NK-92 (cell line): Measurements from ENCODE around the gene KRTAP9-7.
"Not testable (repeated sequence)": the region's sequence is repeated elsewhere in the genome, so short reads cannot be mapped to it uniquely, and the experiment has no call there.

Source experiments
- DNase-seq: peaks from one replicate; lab custom pipeline; 2025; ENCODE audit not compliant: unreplicated experiment; lab: John Stamatoyannopoulos, UW

KRTAP9-7 gene

GRCh38 chr17:41271323-41271722 is 4.2 kb upstream of the KRTAP9-7 start:
- DNase-seq, result not testable (repeated sequence)

GRCh38 chr17:41271858-41272257 is 3.6 kb upstream of the KRTAP9-7 start:
- DNase-seq, result no peak

- no peak for DNase-seq
These were observed 2.9 kb downstream of the KRTAP9-7 start for GRCh38 chr17:41278176-41278955.

- no peak for DNase-seq
These were observed 8.5 kb downstream of the KRTAP9-7 start for GRCh38 chr17:41284043-41284442.

GRCh38 chr17:41284546-41284945 is 9.0 kb downstream of the KRTAP9-7 start:
- no peak for DNase-seq

GRCh38 chr17:41287050-41287449 is 11.6 kb downstream of the KRTAP9-7 start:
- DNase-seq, result no peak

GRCh38 chr17:41294016-41294415 is 18.5 kb downstream of the KRTAP9-7 start:
- no peak for DNase-seq

GRCh38 chr17:41296846-41297245 is 21.3 kb downstream of the KRTAP9-7 start:
- no peak for DNase-seq

GRCh38 chr17:41298458-41299135 is 23.1 kb downstream of the KRTAP9-7 start:
- no peak for DNase-seq

GRCh38 chr17:41301204-41301790 is 25.8 kb downstream of the KRTAP9-7 start:
- DNase-seq, result no peak

GRCh38 chr17:41301916-41302901 is 26.7 kb downstream of the KRTAP9-7 start, which contains the start of gene KRTAP29-1:
TSS of gene KRTAP29-1 (minus strand) at chr17:41302851. CDS start at chr17:41302851, 0 bp downstream.
- no peak for DNase-seq

GRCh38 chr17:41302981-41303380 is 27.5 kb downstream of the KRTAP9-7 start:
- no peak for DNase-seq

- no peak for DNase-seq
These were observed 28.6 kb downstream of the KRTAP9-7 start for GRCh38 chr17:41304091-41304490.

- DNase-seq, result no peak
These were observed 32.1 kb downstream of the KRTAP9-7 start for GRCh38 chr17:41307647-41308046.

- DNase-seq, result no peak
These were observed 32.9 kb downstream of the KRTAP9-7 start for GRCh38 chr17:41308251-41308917.

GRCh38 chr17:41308918-41309359 is 33.4 kb downstream of the KRTAP9-7 start, which contains the start of gene KRTAP16-1:
TSS of gene KRTAP16-1 (minus strand) at chr17:41309309. CDS start at chr17:41309253, 56 bp downstream.
- no peak for DNase-seq

GRCh38 chr17:41311111-41311510 is 35.6 kb downstream of the KRTAP9-7 start:
- DNase-seq, result no peak

GRCh38 chr17:41315204-41315794 is 39.8 kb downstream of the KRTAP9-7 start, which contains the start of gene KRTAP17-1:
TSS of gene KRTAP17-1 (minus strand) at chr17:41315710. CDS start at chr17:41315650, 60 bp downstream.
- no peak for DNase-seq

GRCh38 chr17:41315814-41316445 is 40.4 kb downstream of the KRTAP9-7 start:
- DNase-seq, result no peak
